ENCODE results near the gene FFAR1. TPM values are rescaled to one million over a fixed set of nuclear protein-coding genes. Genes with fewer than 3 reads are reported as not detected.

The FFAR1 gene
- total and polyA plus RNA-seq, 2 of the 8 experiments (the other 6 are each of a cell fraction or from before 2014, with no cell fraction given): not detected

DNA sequence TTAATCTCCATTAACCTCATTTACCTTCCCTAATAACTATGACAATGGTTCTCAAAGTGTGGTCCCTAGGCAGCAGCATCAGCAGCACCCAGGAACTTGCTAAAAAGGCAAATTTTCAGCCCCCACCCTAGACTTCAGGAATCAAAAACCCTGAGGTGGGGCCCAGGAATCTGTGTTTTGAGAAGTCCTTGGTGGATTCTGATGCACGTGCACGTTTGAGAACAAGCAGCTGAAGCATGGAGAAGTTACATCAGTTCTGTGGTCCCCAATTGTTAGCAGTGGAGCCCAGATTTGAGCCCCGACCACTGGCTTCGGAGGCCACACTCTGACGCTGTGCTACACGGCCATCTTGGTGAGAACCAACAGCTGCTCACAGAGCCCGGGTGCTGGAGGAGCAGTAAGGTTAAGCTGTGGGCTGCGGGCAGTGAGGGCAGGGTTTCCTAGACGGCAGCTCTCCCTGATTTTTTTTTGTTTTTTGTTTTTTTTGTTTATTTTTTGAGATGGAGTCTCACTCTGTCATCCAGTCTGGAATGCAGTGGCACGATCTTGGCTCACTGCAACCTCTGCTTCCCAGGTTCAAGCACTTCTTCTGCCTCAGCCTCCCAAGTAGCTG, 32.7 kb upstream of the FFAR1 start:
- no peaks in the 10 kb centered on the region for H4K20me1 ChIP-seq (replicated peaks in 1 of 2; ENCODE audit: control insufficient read depth in 1 of 2, insufficient read depth in 2 of 2, low read length in 2 of 2)
- no peaks in the 10 kb centered on the region for H3K23me2 ChIP-seq (ENCODE audit: low read depth, low read length)
- no peak overlapping the region for H3K23ac ChIP-seq (ENCODE audit: insufficient read length)
- ChIA-PET POLR2A (ENCODE audit: partially characterized antibody) (interaction anchor here (0.7 kb wide), 1 partner anchor 8 kb away, joined by 3 read pairs; no protein-coding TSS in a partner anchor), CTCF (ENCODE audit: partially characterized antibody) (interaction anchor here (0.8 to 1.9 kb wide), 5 partner anchors 10 to 180 kb away, joined by 3 to 8 read pairs (median 4); no protein-coding TSS in a partner anchor)
- no peaks in the 10 kb centered on the region for H3K79me2 ChIP-seq (ENCODE audit: control insufficient read depth in 1 of 2, insufficient read depth in 2 of 2, low read length in 2 of 2)
- no peak overlapping the region for H3K4ac ChIP-seq (replicated peaks; ENCODE audit: insufficient read length, low read depth, low read length)
- WGBS, 2 experiments (ENCODE audit: extremely low coverage in 1 of 2, insufficient coverage in 1 of 2, insufficient read length in 1 of 2, insufficient replicate concordance in 2 of 2, low coverage in 1 of 2, low lambda C conversion rate in 2 of 2, missing lambda C conversion rate in 1 of 2): 91% methylated on average over 10 of the region's 10 CpGs; no CpG with 5 or more reads in 1 of the 2 experiments
- no peak overlapping the region for H3K18ac ChIP-seq (ENCODE audit: extremely low read depth, low read length)
- H3K56ac ChIP-seq (replicated peaks; ENCODE audit: insufficient read length, low read depth, low read length): no peak overlapping the region
- FAIRE-seq (no peak), DNase-seq (ENCODE audit: low read depth in 1 of 2, low spot score in 2 of 2) (no peak)
- no peak overlapping the region for H3K4me2 ChIP-seq (ENCODE audit: insufficient read depth in 1 of 2, low read depth in 2 of 2, low read length in 2 of 2)
- peak overlapping the region; percentile 65; the same call in 1 of the 2 replicates for H4K8ac ChIP-seq (ENCODE audit: extremely low read depth, insufficient read depth, low read length)
- no peak overlapping the region for H2BK5ac ChIP-seq (ENCODE audit: low read depth, low read length)
- H3K9ac ChIP-seq (replicated peaks in 1 of 4; ENCODE audit: extremely low read depth in 1 of 4, low read depth in 3 of 4, low read length in 3 of 4): no peak overlapping the region
- H3K36me3 ChIP-seq (ENCODE audit: control insufficient read depth in 2 of 4, insufficient read depth in 4 of 4, low read length in 3 of 4): no peaks in the 10 kb centered on the region
- no peak overlapping the region for H3K27ac ChIP-seq (ENCODE audit: low read depth, low read length)
- H3K4me1 ChIP-seq (replicated peaks in 1 of 4; ENCODE audit: control insufficient read depth in 3 of 4, insufficient read depth in 4 of 4, low read length in 3 of 4): no peaks in the 10 kb centered on the region
- no peaks in the 10 kb centered on the region for H3K27me3 ChIP-seq (replicated peaks in 1 of 4; ENCODE audit: control insufficient read depth in 3 of 4, extremely low read depth in 1 of 4, insufficient read depth in 3 of 4, low read length in 3 of 4)
- no peak overlapping the region for H2BK15ac ChIP-seq (ENCODE audit: low read length)
- H2BK12ac ChIP-seq (ENCODE audit: low read depth, low read length): no peak overlapping the region
- no peak overlapping the region for H3K14ac ChIP-seq (ENCODE audit: insufficient read length)
- no peak overlapping the region for H2AFZ ChIP-seq (ENCODE audit: low read length)
- no peaks in the 10 kb centered on the region for H3K79me1 ChIP-seq (ENCODE audit: low read depth, low read length)
- H3K9me3 ChIP-seq (ENCODE audit: insufficient read depth in 2 of 2, low read depth in 1 of 2, low read length in 1 of 2): no peaks in the 10 kb centered on the region
- no peak overlapping the region for H2BK120ac ChIP-seq (replicated peaks; ENCODE audit: low read depth, low read length)
- H4K5ac ChIP-seq (ENCODE audit: insufficient read length, low read depth, low read length): no peak overlapping the region
- H4K91ac ChIP-seq (replicated peaks; ENCODE audit: insufficient read length, low read length): no peak overlapping the region
- no peak overlapping the region for H2AK5ac ChIP-seq (ENCODE audit: low read depth, low read length)
- H3K4me3 ChIP-seq (ENCODE audit: extremely low read depth in 1 of 4, insufficient read depth in 2 of 4, low read depth in 3 of 4, low read length in 4 of 4): no peak overlapping the region
- no peak overlapping the region for H2BK20ac ChIP-seq (ENCODE audit: low read length)
- TF ChIP-seq HDAC6 (IDR thresholded peaks at IDR 0.05; ENCODE audit: low read depth, low read length): no peak
- no peak for TF ChIP-seq POLR2A (IDR thresholded peaks at IDR 0.05; ENCODE audit: control extremely low read depth in 1 of 2, low read depth in 2 of 2, low read length in 2 of 2)
- TF ChIP-seq TEAD4 (IDR thresholded peaks at IDR 0.05; ENCODE audit: low read depth, low read length): no peak
- TF ChIP-seq RNF2 (IDR thresholded peaks at IDR 0.05; ENCODE audit: borderline replicate concordance, low read depth, low read length, missing control alignments, poor library complexity, severe bottlenecking): no peak
- no peak for TF ChIP-seq YY1 (IDR thresholded peaks at IDR 0.05; ENCODE audit: low read depth, low read length)
- no peak for TF ChIP-seq CBX8 (IDR thresholded peaks at IDR 0.05; ENCODE audit: borderline replicate concordance, low read depth, low read length)
- no peak for TF ChIP-seq BRCA1 (IDR thresholded peaks at IDR 0.05; ENCODE audit: low read depth, low read length)
- TF ChIP-seq GABPA (IDR thresholded peaks at IDR 0.05; ENCODE audit: borderline replicate concordance, insufficient read depth, low read length): no peak
- no peak for TF ChIP-seq SIX5 (IDR thresholded peaks at IDR 0.05; ENCODE audit: low read depth, low read length)
- no peak for TF ChIP-seq KDM5A (IDR thresholded peaks at IDR 0.05; ENCODE audit: low read length)
- no peak for TF ChIP-seq CEBPB (IDR thresholded peaks at IDR 0.05; ENCODE audit: low read depth, low read length)
- no peak for TF ChIP-seq POU5F1 (IDR thresholded peaks at IDR 0.05; ENCODE audit: low read depth, low read length)
- TF ChIP-seq EGR1 (IDR thresholded peaks at IDR 0.05; ENCODE audit: borderline replicate concordance, low read depth, low read length): no peak
- no peak for TF ChIP-seq CTBP2 (IDR thresholded peaks at IDR 0.05; ENCODE audit: borderline replicate concordance, insufficient read depth, insufficient read length, low read length)
- no peak for TF ChIP-seq POLR2AphosphoS5 (IDR thresholded peaks at IDR 0.05; ENCODE audit: low read depth, low read length)
